Measurements from ENCODE around the gene XYLT1.

DNA sequence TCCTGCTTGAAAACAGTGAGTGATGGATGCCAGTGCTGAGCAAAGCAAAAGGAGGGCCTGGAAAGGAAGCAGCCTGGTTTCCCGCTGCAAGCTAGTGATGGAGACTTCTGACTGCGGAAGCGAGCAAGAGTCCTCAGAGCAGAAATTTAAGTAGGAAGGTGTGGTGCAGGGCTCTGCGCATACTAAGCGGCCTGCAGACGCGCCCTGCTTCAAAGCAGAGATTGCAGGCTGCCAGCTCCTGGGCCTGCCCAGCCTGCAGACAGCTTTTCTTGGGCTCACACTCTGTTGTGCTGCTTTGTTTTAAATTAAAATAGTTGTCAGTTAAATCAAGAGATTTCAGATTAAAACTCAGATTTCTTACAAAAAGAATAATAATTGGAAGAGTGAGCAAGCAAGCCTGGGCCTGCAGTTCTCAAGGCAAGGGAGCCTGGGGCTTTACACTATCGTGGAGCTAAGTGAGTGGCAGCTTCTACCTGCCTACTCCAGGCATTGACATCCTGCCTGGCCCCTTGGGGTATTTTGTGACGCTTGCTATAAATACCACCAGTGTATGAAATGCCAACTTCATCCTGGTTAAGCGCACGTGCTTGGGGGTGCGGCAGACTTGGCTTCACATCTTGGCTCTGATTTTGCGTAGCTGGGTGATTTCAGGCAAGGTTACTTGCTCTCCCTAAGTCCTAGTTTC, 237.3 kb downstream of the XYLT1 start:
- TF ChIP-seq EZH2 (IDR thresholded peaks at IDR 0.05; ENCODE audit: low read length) = no peak
- TF ChIP-seq, protein P1, sequence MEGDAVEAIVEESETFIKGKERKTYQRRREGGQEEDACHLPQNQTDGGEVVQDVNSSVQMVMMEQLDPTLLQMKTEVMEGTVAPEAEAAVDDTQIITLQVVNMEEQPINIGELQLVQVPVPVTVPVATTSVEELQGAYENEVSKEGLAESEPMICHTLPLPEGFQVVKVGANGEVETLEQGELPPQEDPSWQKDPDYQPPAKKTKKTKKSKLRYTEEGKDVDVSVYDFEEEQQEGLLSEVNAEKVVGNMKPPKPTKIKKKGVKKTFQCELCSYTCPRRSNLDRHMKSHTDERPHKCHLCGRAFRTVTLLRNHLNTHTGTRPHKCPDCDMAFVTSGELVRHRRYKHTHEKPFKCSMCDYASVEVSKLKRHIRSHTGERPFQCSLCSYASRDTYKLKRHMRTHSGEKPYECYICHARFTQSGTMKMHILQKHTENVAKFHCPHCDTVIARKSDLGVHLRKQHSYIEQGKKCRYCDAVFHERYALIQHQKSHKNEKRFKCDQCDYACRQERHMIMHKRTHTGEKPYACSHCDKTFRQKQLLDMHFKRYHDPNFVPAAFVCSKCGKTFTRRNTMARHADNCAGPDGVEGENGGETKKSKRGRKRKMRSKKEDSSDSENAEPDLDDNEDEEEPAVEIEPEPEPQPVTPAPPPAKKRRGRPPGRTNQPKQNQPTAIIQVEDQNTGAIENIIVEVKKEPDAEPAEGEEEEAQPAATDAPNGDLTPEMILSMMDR (optimal IDR thresholded peaks at IDR 0.05 in 1 of 3, IDR thresholded peaks at IDR 0.05 in 1 of 3, conservative IDR thresholded peaks at IDR 0.05 in 1 of 3; ENCODE audit: extremely low read depth in 1 of 3, insufficient read depth in 2 of 3, low read length in 3 of 3) = no peak
